Activated CD8-positive, alpha-beta memory T cell treated with anti-CD3 and anti-CD28 coated beads, Interleukin-2, amount 50 U/mL, for 48 hours (primary cell): ENCODE results near the gene MGST2.

Source experiments
- DNase-seq: peaks from one replicate; pipeline ENCODE4 v3.0.0-alpha.2; 2020

Gene MGST2

GRCh38 chr4:139745111-139745639, 79.6 kb downstream of the MGST2 start:
- DNase-seq, result no peak

DNA sequence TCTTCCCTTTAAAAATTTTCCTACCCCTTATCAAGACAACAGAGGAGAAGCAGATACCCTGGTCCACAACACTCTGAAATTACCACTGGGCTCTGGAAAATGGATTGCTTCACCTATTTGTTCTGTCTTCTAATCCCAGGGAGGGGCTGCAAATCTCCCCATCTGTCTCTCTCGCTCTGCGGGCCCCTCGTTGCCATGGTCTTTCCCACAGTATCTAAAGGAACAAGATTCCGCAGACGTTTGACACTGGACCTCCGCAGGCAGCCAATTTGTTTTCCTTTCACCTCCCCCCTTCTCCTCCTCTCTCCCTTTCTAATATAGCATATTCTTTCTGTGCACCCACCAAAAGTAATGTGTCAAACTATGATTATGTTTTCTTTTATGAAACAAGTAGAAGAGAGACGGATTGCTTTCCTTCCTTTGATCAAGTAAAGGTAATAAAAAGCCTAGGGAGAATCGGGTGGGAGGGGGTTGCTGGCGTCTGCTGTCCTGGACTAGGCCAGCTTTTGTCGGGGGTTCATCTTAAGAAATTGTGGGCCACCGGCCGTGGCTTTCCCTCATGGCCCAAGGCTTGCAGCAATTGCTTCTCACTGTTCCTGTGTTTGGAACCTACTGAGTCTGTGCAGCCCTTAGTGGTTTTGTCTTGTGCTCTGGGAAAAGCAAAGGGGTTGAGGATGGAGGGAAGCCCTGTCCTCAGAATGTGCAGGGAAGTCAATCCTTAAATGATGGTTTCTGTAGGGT, 81.0 kb downstream of the MGST2 start:
- DNase-seq, result no peak

DNA sequence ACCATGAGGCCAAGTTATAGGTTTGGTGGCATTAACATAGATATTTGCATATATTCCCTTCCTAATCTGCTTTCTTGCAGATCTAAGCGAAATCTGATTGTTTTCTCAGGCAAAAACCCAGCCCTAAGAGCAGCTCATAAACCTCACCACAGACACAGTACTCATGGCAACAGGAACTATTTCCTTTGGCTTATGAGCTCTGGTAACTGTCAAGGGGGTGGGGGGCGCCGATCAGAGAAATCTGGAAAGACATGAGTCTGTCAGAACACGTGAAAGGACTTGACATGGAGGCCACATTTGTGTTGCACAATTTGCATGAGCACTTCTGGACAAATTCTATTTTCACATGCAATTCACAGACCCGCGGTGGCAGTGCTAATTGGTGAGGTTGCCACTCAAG, 83.7 kb downstream of the MGST2 start:
- no peak for DNase-seq

GRCh38 chr4:139749835-139750498, 84.3 kb downstream of the MGST2 start:
- DNase-seq, result no peak

DNA sequence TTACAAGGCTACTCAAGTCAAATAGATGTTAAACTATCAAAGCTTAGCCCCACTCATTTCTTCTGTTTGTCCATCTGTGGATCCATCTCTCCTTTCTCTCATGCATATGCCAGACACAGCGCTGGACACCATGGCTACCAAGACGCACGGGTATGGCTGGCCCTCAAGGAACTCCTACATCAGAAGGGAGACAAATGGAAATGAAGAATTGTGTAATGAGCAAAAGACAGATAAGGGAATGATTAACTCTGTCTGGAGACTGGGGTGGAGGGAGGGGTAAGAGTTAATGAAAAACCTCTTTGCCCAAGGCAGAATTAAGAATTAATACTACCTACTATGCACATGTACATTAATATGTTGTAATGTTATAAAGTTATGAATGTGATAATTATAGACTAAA, 88.1 kb downstream of the MGST2 start:
- DNase-seq, result no peak
